ENCODE data around the gene LRRC72. TPM values are rescaled to one million over a fixed set of nuclear protein-coding genes. Genes with fewer than 3 reads are reported as not detected.

The LRRC72 gene
- total RNA-seq: not detected

DNA sequence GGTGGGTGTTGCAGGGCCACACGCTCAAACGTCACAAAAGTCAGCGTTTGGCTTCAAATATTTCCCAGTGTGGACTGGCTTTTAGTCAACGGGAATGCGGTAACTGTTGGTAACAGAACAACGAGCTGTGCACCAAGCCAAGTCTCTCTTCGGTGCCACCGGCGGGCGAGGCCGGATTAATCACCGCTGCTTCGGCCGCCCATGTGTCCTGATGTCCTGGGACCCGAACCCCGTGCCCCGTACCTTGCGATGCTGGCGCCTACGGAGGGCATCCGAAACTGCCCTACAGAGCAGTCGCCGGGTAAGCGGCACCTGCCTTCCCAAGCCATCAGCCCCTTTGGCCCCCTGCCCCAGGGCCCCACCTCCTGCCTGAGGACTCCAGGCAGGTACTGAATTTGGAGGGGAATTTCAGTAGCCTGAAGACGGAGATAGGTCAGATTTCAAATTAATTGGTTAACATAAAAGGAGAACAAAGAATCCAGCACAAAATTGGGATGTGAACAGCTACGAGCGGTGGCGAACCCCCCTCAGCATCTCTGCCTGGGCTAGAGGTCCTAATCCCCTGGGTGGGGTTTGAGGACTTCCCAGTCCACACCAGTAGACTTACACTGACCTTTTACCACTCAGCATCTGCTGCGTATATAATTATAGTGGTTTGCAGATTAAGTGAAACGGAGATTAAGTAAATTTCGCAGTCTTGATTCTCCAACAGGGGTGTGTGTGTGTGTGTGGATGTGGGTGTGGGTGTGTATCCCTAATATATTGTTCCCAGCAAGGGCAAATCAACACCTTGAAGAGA, at the start of gene LRRC72:
Gene LRRC72, plus strand, starts transcription at position 84 of the 799 bp plus-strand sequence. Its CDS starts 128 bp downstream, at position 212.
- TF ChIP-seq CTCF (IDR thresholded peaks at IDR 0.05): no peak
- TF ChIP-seq EP300 (IDR thresholded peaks at IDR 0.05): no peak
- no peak for TF ChIP-seq POLR2A (IDR thresholded peaks at IDR 0.05)
- TF ChIP-seq POLR2AphosphoS5 (IDR thresholded peaks at IDR 0.05): no peak
- H3K27me3 ChIP-seq: no peaks in the 10 kb centered on the region
- H3K27ac ChIP-seq: no peak within 1 kb of the TSS
- 95 to 99% methylated on average over 10 to 12 of the region's 31 CpGs for WGBS, 2 donors (ENCODE audit: low coverage in 1 of 2)
- no peaks in the 10 kb centered on the region for H3K36me3 ChIP-seq
- no peaks in the 10 kb centered on the region for H3K9me3 ChIP-seq
- H3K4me1 ChIP-seq: peaks cover 0 to 8% (median 0%) of the 10 kb centered on the region in 3 donors
- ATAC-seq: no peak
- no peak within 1 kb of the TSS for H3K4me3 ChIP-seq

- ATAC-seq: no peak
- Histone ChIP-seq H3K9me3 (no peaks in the 10 kb centered on the region), H3K36me3 (no peaks in the 10 kb centered on the region), H3K4me1 (no peaks in the 10 kb centered on the region), H3K4me3 (no peak overlapping the region), H3K27me3 (no peaks in the 10 kb centered on the region), H3K27ac (no peak overlapping the region)
- WGBS, 2 donors (ENCODE audit: low coverage in 1 of 2): 51 to 63% methylated on average over 4 of the region's 4 CpGs
- TF ChIP-seq EP300 (IDR thresholded peaks at IDR 0.05) (no peak), POLR2A (IDR thresholded peaks at IDR 0.05) (no peak), CTCF (IDR thresholded peaks at IDR 0.05) (no peak), POLR2AphosphoS5 (IDR thresholded peaks at IDR 0.05) (no peak)
Measured at GRCh38 chr7:16479161-16479560, 47.5 kb upstream of the LRRC72 start.

DNA sequence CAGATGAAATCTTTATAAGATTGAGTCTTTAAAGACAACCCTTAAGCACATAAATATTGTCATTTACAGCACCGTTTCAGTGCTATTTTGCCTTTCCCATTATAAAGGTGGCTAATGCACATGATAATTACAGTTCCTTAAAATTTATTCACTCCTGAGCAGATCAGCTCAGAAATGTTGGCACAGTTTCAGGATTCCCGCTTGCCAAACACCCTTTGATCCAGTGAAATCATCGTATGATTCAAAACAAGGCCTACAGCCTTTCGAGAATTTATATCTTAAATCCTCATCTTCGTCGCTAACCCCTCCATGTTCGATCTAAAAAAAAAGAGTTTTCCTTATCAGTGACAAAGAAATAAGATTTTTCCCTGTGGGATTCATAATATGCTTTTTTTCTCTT, 47.0 kb upstream of the LRRC72 start:
- TF ChIP-seq EP300 (IDR thresholded peaks at IDR 0.05) (no peak), POLR2AphosphoS5 (IDR thresholded peaks at IDR 0.05) (no peak), POLR2A (IDR thresholded peaks at IDR 0.05) (no peak)
- no peaks in the 10 kb centered on the region for H3K9me3 ChIP-seq
- ATAC-seq: no peak
- H3K4me3 ChIP-seq: no peak overlapping the region
- no peaks in the 10 kb centered on the region for H3K36me3 ChIP-seq
- 64 to 75% methylated on average over 7 of the region's 7 CpGs for WGBS, 2 donors (ENCODE audit: low coverage in 1 of 2)
- no peak overlapping the region for H3K27ac ChIP-seq
- no peaks in the 10 kb centered on the region for H3K27me3 ChIP-seq
- no peaks in the 10 kb centered on the region for H3K4me1 ChIP-seq

GRCh38 chr7:16484453-16485158, 42.0 kb upstream of the LRRC72 start:
- no peak for TF ChIP-seq CTCF (IDR thresholded peaks at IDR 0.05)
- no peak for TF ChIP-seq POLR2A (IDR thresholded peaks at IDR 0.05)
- TF ChIP-seq POLR2AphosphoS5 (IDR thresholded peaks at IDR 0.05): no peak
- TF ChIP-seq EP300 (IDR thresholded peaks at IDR 0.05): no peak
- Histone ChIP-seq H3K4me1 (no peaks in the 10 kb centered on the region), H3K9me3 (no peaks in the 10 kb centered on the region), H3K27ac (no peak overlapping the region), H3K27me3 (no peaks in the 10 kb centered on the region), H3K4me3 (no peak overlapping the region), H3K36me3 (no peaks in the 10 kb centered on the region)
- 72 to 82% methylated on average over 2 to 4 of the region's 4 CpGs for WGBS, 2 donors (ENCODE audit: low coverage in 1 of 2)
- no peak for ATAC-seq

- H3K9me3 ChIP-seq: no peaks in the 10 kb centered on the region
- no peaks in the 10 kb centered on the region for H3K27me3 ChIP-seq
- H3K4me3 ChIP-seq: no peak overlapping the region
- WGBS, 2 donors (ENCODE audit: low coverage in 1 of 2): 83 to 85% methylated on average over 2 of the region's 2 CpGs
- no peaks in the 10 kb centered on the region for H3K36me3 ChIP-seq
- no peaks in the 10 kb centered on the region for H3K4me1 ChIP-seq
- H3K27ac ChIP-seq: no peak overlapping the region
- ATAC-seq: no peak
- TF ChIP-seq CTCF (IDR thresholded peaks at IDR 0.05) (no peak), EP300 (IDR thresholded peaks at IDR 0.05) (no peak), POLR2A (IDR thresholded peaks at IDR 0.05) (no peak), POLR2AphosphoS5 (IDR thresholded peaks at IDR 0.05) (no peak)
Measured at GRCh38 chr7:16491148-16491547, 35.5 kb upstream of the LRRC72 start.

Data from gastroesophageal sphincter (tissue), 4 donors.